CD4-positive, alpha-beta T cell treated with Interferon alpha-2 for 1 hour (primary cell): ENCODE results near the gene MSGN1.

Experiments
- DNase-seq, 2 donors: peaks; one replicate each; pipeline ENCODE4 v3.0.0-alpha.2; 2020 to 2022

MSGN1 gene, protein sequence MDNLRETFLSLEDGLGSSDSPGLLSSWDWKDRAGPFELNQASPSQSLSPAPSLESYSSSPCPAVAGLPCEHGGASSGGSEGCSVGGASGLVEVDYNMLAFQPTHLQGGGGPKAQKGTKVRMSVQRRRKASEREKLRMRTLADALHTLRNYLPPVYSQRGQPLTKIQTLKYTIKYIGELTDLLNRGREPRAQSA

DNA sequence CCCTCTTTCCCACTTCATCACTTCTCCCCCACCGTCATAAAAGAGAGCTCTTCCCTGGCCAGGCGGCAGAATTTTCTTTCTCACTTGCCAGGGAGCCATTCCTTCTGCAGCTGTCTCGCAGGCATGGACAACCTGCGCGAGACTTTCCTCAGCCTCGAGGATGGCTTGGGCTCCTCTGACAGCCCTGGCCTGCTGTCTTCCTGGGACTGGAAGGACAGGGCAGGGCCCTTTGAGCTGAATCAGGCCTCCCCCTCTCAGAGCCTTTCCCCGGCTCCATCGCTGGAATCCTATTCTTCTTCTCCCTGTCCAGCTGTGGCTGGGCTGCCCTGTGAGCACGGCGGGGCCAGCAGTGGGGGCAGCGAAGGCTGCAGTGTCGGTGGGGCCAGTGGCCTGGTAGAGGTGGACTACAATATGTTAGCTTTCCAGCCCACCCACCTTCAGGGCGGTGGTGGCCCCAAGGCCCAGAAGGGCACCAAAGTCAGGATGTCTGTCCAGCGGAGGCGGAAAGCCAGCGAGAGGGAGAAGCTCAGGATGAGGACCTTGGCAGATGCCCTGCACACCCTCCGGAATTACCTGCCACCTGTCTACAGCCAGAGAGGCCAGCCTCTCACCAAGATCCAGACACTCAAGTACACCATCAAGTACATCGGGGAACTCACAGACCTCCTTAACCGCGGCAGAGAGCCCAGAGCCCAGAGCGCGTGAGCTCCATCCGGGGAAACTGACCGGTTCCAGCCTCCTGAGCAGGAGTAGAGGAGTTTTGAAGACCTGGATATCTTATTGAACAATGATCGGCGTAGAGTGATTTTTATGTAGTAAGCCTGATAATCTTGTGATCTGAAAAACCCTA, at the start of gene MSGN1:
TSS of gene MSGN1 (plus strand) at position 65 of the 850 bp plus-strand sequence. CDS start at position 124, 59 bp downstream.
- no peak for DNase-seq

DNA sequence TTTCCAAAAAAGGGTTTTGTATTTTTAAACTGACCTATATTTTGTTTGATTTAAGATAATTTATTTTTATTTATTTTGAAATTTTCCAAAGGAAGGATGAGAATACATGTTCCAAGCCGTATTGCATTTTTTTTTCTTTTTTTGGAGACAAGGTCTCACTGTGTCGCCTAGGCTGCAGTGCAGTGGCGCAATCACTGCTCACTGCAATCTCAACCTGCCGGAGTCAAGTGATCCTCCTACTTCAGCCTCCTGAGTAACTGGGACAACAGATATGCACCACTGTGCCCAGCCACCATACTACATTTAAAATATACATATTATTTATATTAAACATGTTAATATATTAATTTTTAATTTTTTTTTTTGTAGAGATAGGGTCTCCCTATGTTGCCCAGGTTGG, 47.4 kb upstream of the MSGN1 start:
- no peak for DNase-seq

DNA sequence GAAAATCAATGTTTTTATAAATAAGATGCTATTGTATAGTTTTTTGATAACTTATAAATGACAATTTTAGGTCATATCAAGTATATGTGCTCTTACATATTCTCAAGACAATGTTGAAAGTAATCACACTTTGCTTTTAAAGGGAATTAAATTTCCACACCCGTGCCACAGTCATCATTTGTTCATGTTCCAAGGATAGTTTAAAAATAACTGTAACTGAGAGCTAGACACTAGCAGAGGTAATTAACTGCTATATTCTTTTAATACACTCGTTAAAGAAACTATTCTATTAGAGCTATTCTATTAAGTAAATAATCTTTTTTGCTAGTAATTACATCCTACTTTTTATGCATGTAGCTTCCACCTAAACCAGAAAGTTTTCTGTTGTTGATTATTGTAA, 44.3 kb upstream of the MSGN1 start:
- no peak for DNase-seq

DNA sequence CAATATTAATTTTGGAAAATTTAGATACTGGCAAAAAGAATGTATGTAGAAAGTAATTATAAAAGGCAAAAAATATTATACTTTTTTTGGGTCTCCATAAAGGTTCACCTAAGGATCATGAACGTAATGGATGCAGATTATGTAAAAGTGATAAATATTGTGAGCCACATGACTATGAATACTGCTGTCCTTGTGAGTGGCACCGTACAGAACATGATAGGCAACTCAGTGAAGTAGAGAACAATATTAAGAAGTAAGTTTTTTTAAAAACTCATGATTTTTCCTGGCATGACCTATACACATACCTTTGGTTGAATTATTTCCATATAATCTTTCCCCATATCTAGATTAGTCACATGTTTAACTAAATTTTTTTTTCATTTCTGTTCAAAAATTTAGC, 43.7 kb upstream of the MSGN1 start:
- no peak for DNase-seq

DNA sequence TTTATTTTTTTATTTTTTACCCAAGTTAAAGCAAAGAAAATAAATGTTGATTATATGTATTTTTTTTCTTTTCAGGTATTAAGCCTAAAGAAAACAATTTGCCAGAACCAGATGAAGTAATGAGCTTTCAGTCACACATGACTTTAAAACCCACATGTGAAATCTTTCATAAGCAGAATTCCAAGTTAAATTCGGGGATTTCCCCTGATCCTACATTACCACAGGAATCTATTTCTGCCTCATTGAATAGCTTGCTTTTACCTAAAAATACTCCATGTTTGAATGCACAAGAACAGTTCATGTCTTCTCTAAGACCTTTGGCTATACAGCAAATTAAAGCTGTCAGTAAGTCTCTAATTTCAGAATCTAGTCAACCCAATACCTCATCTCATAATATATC, 35.7 kb upstream of the MSGN1 start:
- no peak for DNase-seq

DNA sequence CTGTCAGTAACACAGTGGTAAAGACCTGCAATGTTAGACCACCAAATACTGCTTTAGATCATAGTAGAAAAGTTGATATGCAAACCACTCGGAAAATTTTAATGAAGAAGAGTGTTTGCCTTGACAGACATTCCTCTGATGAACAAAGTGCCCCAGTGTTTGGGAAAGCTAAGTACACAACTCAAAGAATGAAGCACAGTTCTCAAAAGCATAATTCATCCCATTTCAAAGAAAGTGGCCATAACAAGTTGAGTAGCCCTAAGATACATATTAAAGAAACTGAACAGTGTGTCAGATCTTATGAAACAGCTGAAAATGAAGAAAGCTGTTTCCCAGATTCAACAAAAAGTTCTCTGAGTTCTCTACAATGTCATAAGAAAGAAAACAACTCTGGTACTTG, 34.8 kb upstream of the MSGN1 start:
- DNase-seq = no peak

DNA sequence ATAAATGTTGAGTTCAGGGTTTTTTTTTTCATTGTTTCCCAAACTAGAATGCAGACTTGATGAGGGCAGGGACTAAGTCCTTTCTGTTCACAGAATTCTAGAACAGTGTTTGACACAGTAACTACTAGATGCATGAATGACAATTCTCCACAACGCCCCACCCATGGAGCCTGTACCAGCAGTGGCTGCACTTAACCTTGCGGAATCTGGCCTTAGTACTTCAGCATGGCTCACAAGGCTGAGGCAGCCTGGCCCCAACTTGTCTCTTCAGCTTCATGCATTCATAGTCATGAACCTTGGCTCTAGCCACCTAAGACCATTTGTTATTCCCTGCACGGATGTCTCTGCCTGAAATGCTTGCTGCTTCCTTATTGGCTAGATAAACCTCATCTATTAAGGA, 29.5 kb upstream of the MSGN1 start:
- no peak for DNase-seq

DNA sequence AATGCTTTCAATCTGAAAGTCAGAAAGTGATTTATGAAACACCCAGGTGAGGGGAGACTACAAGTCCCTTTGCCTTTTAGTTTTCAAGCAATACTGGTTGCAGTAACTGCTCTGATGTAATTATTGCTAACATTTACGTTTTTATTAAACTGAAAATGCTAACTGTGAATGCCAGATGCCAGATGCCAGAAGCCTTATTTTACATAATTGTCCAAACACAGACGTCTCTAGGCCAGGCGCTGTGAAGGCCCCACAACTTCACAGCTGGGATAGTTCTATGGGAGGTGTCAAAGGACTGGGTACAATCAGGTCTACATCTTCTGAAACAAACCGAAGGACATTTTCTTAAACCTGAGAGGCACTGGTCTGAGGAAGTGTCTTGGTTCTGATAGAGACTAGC, 27.5 kb upstream of the MSGN1 start:
- no peak for DNase-seq

DNA sequence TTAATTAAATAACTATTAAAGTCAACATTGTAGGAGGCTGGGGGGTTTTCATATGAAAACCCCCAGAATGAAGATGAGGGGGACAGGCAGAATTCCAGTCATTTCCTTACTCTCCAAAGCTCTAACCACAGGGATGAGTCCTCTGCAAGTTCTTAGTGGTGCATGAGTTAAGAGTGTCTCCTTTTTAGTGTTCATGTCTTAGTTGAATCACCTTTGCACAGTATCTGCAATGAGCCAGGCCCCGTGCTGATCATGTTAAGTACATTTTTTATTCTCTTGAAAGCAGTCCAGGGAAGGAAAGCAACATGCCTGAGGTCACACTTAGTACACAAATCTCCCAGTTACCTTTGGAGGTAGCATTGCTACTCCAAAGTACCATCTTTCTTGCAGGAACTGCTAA, 25.7 kb upstream of the MSGN1 start:
- DNase-seq = no peak

DNA sequence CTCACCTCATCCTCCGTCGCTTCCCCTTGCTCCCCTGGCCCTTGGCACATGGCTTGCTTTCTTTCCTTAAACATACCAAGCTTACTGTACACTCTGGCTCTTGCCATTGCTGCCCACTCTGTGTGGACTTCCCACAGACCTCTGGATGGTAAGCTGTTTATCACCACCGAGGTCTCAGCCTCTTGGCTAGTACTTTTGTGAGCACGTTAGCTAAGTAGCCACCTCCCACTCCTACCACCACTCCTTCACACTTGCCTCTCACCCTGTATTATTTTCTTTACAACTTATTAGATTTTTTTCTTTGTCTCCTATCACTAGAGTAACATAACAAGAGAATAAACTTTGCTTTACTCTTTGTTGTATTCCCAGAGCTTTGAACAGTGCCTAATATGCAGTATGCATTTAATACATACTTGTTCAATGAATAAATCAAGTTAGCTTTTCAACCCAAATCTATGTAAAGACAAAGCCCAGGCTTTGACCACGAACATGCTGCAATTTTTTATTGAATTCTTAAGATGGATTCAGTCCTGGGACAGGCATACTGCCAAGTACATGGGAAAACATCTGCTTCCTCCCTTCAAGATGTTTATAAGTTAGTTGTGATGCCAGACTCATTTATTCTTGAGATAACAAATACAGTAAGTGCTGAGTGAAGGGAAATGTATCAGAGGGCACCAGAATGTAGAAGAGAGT, 25.0 kb upstream of the MSGN1 start:
- DNase-seq = no peak

DNA sequence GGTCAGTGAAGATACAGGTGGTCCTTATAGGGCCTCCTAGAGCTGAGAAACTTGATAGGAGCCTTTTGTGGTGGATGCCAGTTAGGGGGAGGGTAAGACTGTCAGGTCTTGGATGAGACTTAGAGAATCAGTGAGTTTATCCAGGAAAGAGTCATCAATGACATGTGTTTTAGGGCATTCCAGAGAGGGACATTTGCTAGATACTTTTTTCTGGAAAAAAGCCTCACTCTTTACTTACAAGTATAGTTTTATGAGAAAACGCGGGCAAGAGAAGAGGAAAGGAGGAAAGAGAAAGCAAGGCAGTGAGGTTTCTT, 24.5 kb upstream of the MSGN1 start:
- DNase-seq = no peak

DNA sequence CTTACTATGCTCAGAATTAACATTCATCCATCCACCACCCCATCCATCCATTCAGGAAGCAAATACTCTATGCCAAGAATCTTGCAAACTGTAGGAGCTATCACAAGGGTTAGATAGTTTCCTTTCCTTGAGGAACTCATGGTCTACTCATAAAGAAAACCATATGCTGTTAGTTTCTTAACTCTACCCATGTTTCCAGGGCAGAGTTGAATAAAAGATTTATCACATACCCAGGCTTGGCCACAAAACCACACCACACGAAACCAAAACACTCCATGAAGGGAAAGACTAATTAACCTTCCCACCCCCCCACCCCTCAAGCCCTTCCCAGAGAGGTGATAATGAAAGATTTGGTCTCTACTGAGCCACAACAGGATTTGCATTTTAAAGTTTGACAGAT, 23.7 kb upstream of the MSGN1 start:
- DNase-seq = no peak

DNA sequence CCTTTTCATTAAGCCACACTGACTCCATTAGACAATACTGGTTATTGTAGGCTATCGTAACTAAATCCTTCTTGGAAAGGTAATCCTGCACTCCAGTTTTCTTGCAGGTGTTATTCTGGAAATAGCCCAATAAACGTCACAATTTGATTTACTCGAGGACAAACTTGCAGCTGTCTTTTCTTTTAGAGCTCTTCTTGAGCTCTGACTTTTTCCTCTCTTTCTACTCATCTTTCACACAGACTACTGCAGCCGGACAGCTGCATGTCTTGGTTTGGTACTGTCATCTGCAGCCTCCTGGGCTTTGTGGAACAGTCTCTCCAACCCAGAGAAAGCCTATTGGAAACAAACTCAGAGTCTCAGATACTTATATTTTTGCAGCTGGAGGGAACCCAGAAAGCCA, 23.0 kb upstream of the MSGN1 start:
- DNase-seq = no peak

DNA sequence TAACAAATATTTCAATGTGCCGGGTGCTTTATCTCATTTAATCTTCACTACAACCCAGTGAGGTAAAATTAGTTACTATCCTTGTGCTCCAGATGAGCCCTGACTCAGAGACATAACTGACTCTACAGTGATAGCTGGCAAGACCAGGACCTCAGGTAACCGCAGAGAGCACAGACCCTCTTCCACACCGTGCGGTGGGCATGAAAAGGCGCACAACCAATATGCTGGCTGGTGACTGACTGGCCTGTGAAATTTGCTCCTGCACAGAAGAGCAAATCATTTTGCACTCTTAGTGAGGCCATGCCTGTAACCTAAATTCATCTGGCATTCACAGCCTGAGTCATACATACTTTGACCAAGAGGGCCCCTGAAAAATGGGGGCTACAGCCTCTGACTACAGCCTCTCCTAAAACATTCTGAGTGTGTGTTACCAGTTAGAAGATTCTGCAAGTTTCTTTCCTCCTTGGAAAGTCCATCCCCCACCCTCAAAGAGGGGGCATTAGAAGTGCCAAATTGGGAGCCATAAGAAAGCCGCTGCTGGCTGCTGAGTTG, 22.4 kb upstream of the MSGN1 start:
- no peak for DNase-seq

DNA sequence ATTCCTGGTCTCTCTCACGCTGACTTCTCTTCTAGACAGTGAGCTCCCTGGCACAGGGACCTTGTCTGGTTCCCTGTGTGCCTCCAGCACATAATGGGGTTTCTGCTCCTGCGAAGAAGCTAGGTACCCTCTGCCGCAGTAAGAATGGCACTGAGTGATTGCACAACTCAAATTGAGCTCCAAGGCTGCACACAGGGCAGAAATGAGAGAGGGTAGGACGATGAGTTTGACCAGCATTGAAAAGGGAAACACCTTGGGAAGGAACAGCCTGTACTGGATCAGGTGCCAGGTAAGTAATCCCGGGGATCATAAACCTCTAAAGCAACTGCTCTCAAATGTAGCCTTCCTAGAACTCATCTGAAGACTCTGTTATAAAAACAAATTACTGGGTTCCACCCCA, 21.0 kb upstream of the MSGN1 start:
- DNase-seq = no peak

DNA sequence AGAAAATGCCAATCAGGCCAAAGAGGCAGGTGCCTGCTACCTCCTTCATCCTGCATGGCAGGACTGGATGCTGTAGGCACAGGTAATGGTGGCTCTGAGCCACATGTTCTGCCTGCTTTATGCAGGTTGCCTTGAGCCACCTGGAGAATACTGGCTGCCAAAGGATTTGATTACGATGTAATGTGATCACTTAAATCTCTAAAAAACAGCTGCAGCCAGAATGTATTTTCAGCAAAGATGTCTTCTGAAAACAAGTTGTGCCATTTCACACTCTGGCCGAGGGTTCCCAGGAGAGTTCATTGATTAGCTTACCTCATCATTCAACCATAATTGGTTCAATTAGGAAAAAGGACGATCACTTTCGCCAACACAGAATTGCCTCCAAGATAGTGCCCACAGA, 17.9 kb upstream of the MSGN1 start:
- no peak for DNase-seq

DNA sequence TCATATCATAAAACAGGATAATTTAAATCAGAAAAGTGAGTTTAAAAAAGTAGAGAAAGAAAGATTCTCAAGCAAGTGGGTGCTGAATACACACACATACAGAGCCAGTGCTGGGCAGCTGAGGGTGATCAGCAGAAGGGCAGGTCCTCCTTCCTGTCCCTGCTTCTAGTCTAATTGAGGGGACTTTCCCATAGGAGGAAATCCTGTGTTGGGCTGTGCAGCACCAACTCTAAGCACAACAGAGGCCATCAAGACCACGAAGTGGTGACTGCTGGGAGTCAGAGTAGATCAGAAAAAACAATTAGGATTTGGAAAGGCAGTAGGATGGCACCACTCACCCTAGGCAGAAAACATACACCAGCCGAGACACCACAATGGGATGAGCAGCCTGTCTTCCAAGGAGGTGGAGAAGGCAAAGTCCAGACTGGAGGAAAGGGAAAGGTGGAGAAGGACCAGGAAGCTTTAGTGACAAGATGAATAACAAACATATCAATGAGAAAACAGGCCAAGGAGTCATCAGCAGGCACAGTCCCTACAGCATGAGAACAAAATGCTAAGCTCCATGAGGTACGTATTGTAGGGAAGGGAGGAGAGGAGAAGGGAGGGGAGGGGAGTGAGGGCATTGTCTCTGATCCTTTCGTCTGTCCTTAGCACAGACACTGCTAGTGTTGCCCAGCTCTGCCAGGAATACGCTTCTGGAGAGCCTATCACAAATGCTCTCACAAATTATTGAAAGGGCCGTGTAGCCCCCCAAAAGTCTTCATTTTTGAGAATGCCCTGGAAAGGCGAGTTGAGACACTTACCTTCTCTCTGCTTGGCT, 16.7 kb upstream of the MSGN1 start:
- DNase-seq = no peak

DNA sequence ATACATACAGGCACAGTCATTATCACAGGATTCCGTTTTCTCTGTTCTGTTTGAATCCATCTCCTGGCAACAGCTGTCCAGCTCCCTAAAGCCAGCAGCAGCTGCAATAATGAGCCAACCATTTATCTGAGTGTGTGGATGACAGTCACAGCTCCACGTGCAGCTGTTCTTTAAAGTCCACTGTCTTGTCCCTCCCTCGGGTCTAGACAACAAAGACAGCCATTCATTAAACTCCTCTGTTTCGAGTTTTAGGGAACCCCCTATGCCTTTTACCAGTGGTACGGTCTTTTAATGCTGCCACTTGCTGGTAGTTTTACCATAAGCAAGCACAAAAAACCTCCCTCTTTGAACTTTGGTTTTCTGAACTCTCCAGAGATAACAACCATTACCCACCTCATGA, 16.0 kb upstream of the MSGN1 start:
- no peak for DNase-seq

DNA sequence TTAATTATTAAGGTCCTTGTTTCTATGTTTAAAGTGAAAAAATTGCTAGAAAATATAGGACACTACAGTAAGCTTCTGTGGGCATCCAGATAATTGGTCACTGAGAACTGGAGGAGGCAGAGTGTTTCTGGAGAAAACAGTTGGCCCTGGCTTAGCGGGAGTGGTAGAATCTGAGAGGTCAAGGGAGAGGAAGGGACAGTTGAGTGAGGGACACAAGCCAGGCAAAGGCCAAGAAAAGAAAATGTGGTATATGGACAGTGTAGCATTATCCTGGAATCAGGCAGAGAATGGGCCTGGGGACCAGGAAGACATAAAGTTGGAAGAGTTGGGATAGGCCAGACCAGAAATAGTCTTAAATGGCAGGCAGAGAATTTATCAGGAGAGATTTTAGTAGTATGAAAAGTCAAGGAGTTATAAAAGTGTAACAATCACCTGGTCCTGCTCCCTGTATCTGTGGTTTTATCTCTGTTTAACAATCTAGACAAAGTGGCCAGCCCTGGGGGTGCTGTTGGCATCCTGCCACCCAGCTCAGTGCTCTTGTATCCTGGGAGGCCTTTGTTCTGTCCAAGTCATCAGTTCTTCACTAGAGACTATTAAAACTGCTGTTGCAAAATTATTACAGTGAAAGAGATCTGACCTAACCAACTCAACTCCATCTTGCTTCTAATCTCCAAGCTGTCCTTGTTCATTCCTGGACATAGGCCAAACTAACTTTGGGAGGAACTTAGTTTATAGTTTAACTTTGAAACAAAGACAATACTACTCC, 15.4 kb upstream of the MSGN1 start:
- no peak for DNase-seq

DNA sequence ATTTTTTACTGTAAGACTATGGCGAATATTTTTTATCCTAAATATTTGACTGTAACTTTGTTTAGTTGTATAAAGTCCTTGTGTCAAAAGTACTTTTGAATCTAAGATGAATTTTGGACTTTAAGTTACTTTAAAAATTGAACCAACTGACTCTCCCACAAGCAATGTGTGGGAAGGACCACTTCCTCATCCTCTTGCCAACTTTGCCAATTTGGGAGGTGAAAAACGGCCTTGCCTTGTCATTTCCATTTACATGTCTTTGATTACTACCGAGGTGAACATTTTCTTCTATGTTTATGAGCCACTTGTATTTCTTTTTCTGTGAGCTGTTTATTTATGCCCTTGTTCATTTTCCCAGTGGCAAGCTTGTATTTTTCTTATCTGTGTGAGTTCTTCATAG, 12.8 kb upstream of the MSGN1 start:
- no peak for DNase-seq

DNA sequence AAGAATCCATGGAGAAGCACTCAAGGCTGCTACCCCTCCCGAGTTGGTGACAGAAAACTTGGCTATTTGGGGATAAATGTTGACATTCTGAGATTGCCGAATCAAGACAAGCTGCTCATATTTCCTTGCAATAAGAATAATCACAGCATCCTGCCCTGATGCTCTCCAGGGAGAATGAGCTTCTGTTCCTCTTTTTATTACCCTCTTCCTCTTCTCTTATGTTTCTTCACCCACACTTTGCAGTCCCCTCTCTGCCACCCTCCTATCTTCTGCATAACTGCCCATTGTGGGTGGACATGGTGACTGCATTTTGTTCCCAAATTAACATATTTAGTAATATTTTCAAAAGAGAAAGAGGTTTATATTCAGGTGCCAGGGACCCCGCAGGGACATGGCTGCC, 11.9 kb upstream of the MSGN1 start:
- peak in 1 of 2 donors; percentile 23 for DNase-seq

DNA sequence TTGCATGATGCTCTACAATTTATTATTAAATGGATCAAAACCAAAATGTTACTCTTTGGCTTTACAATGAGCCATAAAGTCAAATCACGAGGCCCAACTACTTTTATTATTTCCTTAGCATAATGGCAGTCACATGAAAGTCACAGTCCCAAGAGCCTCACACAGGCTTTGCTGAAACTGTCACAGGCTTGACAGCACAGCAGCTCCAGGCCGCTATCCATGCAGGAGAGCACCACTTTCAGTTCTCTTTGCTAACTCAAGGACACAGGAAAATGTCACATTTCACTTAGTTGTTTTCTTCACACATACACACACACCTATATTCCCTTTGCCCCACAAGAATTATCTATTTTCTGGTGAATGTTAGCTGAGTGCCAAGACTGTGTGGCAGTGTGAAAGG, 11.1 kb upstream of the MSGN1 start:
- DNase-seq = no peak
